ENCODE data around the gene VCAN. TPM values are rescaled to one million over a fixed set of nuclear protein-coding genes. Genes with fewer than 3 reads are reported as not detected.

VCAN gene
- total RNA-seq, 1 donor from 2014 or later = 333 TPM

DNA sequence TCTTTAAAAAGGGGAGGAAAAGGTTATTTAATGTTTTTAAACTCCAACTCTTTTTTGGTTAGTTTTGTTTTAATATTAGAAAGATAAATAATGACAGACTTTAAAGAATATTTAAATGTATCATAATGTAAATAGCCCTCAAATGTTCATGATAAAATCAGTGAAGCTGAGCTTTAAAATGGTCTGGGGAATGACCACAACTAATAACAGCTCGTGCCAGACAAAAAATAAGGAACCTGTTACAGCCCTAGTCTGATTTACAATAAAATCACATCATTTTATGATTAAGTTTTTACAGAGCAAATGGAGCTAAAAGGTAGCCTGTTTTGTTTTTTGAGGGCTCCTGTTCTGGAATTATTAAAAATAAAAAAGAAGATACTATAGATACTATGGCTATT lies 46.1 kb downstream of the VCAN start:
- DNase-seq (ENCODE audit: low spot score in 2 of 2) = no peak
- Histone ChIP-seq H3K4me3 (no peak overlapping the region), H3K36me3 (peaks cover 5 to 27% of the 10 kb centered on the region in 2 donors), H3K4me1 (peaks cover 3 to 8% of the 10 kb centered on the region in 2 donors), H3K27me3 (no peaks in the 10 kb centered on the region), H3K27ac (peak overlapping the region; percentile 2 to 8), H3K9me3 (no peaks in the 10 kb centered on the region)
- intact Hi-C loops (cut with DNase I) = no loop called here
- TF ChIP-seq, protein P1, sequence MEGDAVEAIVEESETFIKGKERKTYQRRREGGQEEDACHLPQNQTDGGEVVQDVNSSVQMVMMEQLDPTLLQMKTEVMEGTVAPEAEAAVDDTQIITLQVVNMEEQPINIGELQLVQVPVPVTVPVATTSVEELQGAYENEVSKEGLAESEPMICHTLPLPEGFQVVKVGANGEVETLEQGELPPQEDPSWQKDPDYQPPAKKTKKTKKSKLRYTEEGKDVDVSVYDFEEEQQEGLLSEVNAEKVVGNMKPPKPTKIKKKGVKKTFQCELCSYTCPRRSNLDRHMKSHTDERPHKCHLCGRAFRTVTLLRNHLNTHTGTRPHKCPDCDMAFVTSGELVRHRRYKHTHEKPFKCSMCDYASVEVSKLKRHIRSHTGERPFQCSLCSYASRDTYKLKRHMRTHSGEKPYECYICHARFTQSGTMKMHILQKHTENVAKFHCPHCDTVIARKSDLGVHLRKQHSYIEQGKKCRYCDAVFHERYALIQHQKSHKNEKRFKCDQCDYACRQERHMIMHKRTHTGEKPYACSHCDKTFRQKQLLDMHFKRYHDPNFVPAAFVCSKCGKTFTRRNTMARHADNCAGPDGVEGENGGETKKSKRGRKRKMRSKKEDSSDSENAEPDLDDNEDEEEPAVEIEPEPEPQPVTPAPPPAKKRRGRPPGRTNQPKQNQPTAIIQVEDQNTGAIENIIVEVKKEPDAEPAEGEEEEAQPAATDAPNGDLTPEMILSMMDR (IDR thresholded peaks at IDR 0.05) = no peak

DNA sequence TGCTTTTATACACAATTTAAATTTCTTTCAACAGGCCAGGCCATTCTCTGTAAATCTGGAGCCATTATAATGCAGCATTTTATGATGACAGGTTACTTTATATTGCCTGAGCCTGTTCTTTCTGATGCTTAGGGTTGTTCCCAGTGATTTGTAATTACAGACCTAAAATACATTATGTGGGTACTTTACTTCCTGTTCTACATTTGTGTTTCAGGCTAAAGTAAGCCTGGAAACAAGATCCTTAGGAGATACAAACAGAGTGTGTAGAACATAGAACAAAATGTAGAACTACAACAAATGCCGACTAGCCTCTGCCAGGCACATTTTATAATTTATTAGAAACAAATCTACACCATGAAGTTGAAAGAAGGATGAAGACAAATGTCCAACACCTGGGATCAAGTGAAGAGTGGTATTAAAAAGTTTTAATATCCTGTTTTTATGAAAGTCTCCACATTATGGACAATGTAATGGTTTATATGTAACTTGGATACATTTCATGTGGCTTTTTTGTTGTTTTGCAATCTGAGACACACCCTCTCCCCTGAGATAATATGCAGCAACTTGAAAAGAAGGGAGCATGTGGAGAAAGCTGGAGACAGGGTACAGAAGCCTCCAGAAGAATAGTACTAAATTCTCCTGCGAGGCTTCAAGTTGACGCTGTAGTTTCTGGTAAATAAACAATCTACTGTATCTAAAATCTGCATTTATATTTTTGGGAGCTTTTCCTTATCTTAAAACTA lies 46.9 kb downstream of the VCAN start:
- Histone ChIP-seq H3K9me3 (no peaks in the 10 kb centered on the region), H3K4me1 (peaks cover 3 to 8% of the 10 kb centered on the region in 2 donors), H3K27ac (peak overlapping the region; percentile 2 to 8), H3K4me3 (no peak overlapping the region), H3K27me3 (no peaks in the 10 kb centered on the region), H3K36me3 (peaks cover 5 to 27% of the 10 kb centered on the region in 2 donors)
- intact Hi-C loops (cut with DNase I) = no loop called here
- no peak for DNase-seq (ENCODE audit: low spot score in 2 of 2)
- TF ChIP-seq, protein P1 (IDR thresholded peaks at IDR 0.05) = no peak

DNA sequence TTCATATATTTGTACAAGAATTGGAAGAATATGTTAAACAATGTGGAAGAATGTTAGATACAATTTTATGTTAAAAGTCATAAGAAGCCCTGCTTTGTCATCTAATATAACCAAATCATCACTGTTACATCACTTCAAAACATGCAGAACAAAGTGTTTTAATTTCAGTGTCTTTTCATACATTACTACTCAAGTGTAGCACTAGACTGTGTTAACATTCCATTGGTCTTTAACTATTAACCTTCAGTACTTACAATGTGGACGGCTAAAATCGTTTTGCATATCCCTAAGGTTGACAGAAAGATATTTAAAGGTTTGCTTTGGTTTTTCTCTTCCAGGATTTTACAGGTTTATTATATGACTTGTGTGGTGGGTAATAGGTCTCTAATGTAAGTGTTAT lies 50.9 kb downstream of the VCAN start:
- Histone ChIP-seq H3K9me3 (no peaks in the 10 kb centered on the region), H3K27me3 (no peaks in the 10 kb centered on the region), H3K4me3 (no peak overlapping the region), H3K27ac (no peak overlapping the region), H3K4me1 (peaks cover 0 to 5% of the 10 kb centered on the region in 2 donors), H3K36me3 (peaks cover 5 to 40% of the 10 kb centered on the region in 2 donors)
- intact Hi-C loops (cut with DNase I) = loop anchor here (5.0 kb wide), 1 partner anchor 40 kb away; no protein-coding TSS in a partner anchor
- no peak for DNase-seq (ENCODE audit: low spot score in 2 of 2)
- TF ChIP-seq, protein P1 (IDR thresholded peaks at IDR 0.05) = no peak

- Histone ChIP-seq H3K9me3 (no peaks in the 10 kb centered on the region), H3K36me3 (peaks cover 5 to 40% of the 10 kb centered on the region in 2 donors), H3K4me1 (no peaks in the 10 kb centered on the region), H3K27ac (peak overlapping the region; percentile 0 to 46), H3K27me3 (no peaks in the 10 kb centered on the region), H3K4me3 (no peak overlapping the region)
- TF ChIP-seq, protein P1 (IDR thresholded peaks at IDR 0.05) = no peak
- DNase-seq (ENCODE audit: low spot score in 2 of 2) = no peak
- intact Hi-C loops (cut with DNase I) = loop anchor here (5.0 kb wide), 1 partner anchor 38 kb away; no protein-coding TSS in a partner anchor
Measured at GRCh38 chr5:83523929-83524328, 52.4 kb downstream of the VCAN start.

DNA sequence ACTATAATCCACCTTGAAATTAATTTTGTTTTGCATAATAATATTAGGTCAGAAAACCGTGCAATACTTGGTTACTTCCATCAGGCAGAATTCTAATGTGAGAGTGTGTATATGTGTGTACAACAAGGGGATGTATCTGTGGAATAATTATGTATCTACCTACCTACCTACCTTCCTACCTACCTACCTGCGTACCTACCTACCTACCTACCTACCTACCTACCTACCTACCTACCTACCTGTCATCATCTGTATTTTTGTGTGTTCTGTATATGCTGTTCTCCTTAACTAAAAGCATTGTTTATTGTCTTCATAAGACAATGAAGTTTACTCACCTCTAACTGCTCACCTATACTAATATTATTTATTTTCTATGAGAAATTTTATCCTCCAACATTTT lies 52.8 kb downstream of the VCAN start:
- no peaks in the 10 kb centered on the region for H3K9me3 ChIP-seq
- H3K27me3 ChIP-seq = no peaks in the 10 kb centered on the region
- peaks cover 4 to 38% of the 10 kb centered on the region in 2 donors for H3K36me3 ChIP-seq
- intact Hi-C loops (cut with DNase I) = loop anchor here (5.0 kb wide), 1 partner anchor 38 kb away; no protein-coding TSS in a partner anchor
- H3K4me3 ChIP-seq = no peak overlapping the region
- H3K4me1 ChIP-seq = no peaks in the 10 kb centered on the region
- TF ChIP-seq, protein P1 (IDR thresholded peaks at IDR 0.05) = no peak
- H3K27ac ChIP-seq = peak overlapping the region in 1 of 2 donors; percentile 0
- no peak for DNase-seq (ENCODE audit: low spot score in 2 of 2)

All from ascending aorta (tissue), 2 donors.